IMR-90 (cell line): ENCODE measurements around the gene TBC1D10B.

Source experiments
- CHD1 ChIP-seq: IDR thresholded peaks from 2 replicates; pipeline ENCODE4 v1.6.1; 2012; ENCODE audit warnings: low read depth, low read length, improper control_type of control experiment
- MAFK ChIP-seq: IDR thresholded peaks from 2 replicates; pipeline ENCODE4 v1.6.1; 2012; ENCODE audit warnings: low read depth, low read length, improper control_type of control experiment
- MAZ ChIP-seq: IDR thresholded peaks from 2 replicates; pipeline ENCODE4 v1.6.1; 2012; ENCODE audit warnings: low read depth, mild to moderate bottlenecking, low read length, improper control_type of control experiment, moderate library complexity, borderline replicate concordance
- POLR2A ChIP-seq: IDR thresholded peaks from 2 replicates; pipeline ENCODE4 v1.6.1; 2012; ENCODE audit warnings: mild to moderate bottlenecking, low read depth, low read length
- RFX5 ChIP-seq: IDR thresholded peaks from 2 replicates; pipeline ENCODE4 v1.8.0; 2012; ENCODE audit warnings: low read depth, mild to moderate bottlenecking, low read length, moderate library complexity
- TF ChIP-seq, protein P1 (sequence below): conservative IDR thresholded peaks from 2 replicates; pipeline ENCODE4 v1.5.1; 2012; ENCODE audit warnings: mild to moderate bottlenecking, low read depth, low read length, improper control_type of control experiment
- TF ChIP-seq, protein P2 (sequence below): fragments of 150-350 bp; IDR thresholded peaks from 2 replicates; pipeline ENCODE4 v1.6.1; 2016; ENCODE audit warnings: low read depth, mild to moderate bottlenecking, low read length, moderate library complexity, borderline replicate concordance

DNA sequence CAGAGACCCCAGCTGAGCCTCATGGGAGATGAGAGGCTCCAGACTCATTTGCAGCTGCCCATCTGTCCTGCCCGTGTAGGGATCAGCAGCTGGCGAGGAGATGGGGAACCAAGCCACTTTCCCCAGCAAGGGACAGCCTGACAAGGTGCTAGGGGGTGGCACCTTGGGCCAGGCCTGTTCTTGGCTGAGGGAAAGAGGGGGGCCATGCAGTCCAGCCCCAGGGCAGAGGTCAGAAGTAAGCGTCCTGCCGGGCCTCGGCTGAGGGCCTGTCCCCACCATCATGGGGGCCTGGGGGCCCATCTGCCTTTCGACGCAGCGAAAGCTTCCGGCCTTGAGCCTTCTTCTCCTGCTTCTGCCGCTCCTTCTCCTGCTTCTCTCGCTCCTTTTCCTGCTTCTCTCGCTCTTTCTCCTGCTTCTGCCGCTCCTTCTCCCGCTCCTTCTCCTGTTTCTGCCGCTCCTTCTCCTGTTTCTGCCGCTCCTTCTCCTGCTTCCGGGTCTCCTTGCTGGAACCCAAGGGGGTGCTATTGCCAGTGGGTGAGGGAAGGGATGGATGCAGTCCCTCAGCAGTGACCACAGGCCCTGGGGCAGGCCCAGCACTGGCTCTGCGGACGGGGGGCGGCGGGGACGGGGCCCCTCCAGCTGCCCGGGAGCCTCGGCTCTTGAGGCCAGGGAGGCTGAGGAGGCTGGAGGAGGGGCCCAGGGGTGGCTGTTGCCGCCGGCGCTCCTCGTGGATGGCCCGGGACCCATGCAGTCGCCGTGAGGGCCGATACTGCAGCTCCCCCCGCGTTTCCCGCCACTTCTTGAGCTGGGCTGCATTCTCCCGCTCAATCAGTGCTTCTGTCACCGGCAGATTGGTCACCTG lies 12.3 kb downstream of the TBC1D10B start:
- TF ChIP-seq, protein P1, sequence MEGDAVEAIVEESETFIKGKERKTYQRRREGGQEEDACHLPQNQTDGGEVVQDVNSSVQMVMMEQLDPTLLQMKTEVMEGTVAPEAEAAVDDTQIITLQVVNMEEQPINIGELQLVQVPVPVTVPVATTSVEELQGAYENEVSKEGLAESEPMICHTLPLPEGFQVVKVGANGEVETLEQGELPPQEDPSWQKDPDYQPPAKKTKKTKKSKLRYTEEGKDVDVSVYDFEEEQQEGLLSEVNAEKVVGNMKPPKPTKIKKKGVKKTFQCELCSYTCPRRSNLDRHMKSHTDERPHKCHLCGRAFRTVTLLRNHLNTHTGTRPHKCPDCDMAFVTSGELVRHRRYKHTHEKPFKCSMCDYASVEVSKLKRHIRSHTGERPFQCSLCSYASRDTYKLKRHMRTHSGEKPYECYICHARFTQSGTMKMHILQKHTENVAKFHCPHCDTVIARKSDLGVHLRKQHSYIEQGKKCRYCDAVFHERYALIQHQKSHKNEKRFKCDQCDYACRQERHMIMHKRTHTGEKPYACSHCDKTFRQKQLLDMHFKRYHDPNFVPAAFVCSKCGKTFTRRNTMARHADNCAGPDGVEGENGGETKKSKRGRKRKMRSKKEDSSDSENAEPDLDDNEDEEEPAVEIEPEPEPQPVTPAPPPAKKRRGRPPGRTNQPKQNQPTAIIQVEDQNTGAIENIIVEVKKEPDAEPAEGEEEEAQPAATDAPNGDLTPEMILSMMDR: no peak
- TF ChIP-seq MAFK (no peak), MAZ (no peak), RFX5 (no peak), POLR2A (no peak), CHD1 (no peak)
- TF ChIP-seq, protein P2, sequence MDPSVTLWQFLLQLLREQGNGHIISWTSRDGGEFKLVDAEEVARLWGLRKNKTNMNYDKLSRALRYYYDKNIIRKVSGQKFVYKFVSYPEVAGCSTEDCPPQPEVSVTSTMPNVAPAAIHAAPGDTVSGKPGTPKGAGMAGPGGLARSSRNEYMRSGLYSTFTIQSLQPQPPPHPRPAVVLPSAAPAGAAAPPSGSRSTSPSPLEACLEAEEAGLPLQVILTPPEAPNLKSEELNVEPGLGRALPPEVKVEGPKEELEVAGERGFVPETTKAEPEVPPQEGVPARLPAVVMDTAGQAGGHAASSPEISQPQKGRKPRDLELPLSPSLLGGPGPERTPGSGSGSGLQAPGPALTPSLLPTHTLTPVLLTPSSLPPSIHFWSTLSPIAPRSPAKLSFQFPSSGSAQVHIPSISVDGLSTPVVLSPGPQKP: no peak
